ENCODE results near the gene AZU1. TPM values are rescaled to one million over a fixed set of nuclear protein-coding genes. Genes with fewer than 3 reads are reported as not detected.

The AZU1 gene
- total and polyA plus RNA-seq, 2 of the 8 experiments (the other 6 are each of a cell fraction or from before 2014, with no cell fraction given) = 0.80 to 1.3 TPM

DNA sequence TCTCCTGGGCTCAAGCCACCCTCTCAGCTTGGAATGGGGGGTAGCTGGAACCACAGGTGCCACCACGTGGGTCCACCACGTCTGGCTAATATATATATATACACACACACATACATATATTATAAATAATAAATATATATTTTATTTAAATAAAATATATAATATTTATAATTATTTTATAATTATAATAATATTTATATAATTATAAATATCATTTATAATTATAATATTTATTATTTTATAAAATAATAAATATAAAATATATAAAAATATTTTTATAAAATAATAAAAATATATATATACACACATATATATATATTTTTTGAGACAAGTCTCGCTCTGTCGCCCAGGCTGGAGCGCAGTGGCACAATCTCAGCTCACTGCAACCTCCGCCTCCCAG, 26.9 kb downstream of the AZU1 start:
- no peaks in the 10 kb centered on the region for H3K4me1 ChIP-seq (replicated peaks in 1 of 4; ENCODE audit: control insufficient read depth in 3 of 4, insufficient read depth in 4 of 4, low read length in 3 of 4)
- H3K4ac ChIP-seq (replicated peaks; ENCODE audit: insufficient read length, low read depth, low read length) = no peak overlapping the region
- H2BK12ac ChIP-seq (ENCODE audit: low read depth, low read length) = no peak overlapping the region
- H3K14ac ChIP-seq (ENCODE audit: insufficient read length) = no peak overlapping the region
- ChIA-PET CTCF (ENCODE audit: partially characterized antibody) (interaction anchor here (0.6 to 3.1 kb wide), 7 partner anchors 9 to 121 kb away, joined by 3 to 18 read pairs (median 5); no protein-coding TSS in a partner anchor), POLR2A (ENCODE audit: partially characterized antibody) (interaction anchor here (0.9 kb wide), 1 partner anchor 41 kb away, joined by 4 read pairs; no protein-coding TSS in a partner anchor)
- no peaks in the 10 kb centered on the region for H3K23me2 ChIP-seq (ENCODE audit: low read depth, low read length)
- no peak overlapping the region for H3K27ac ChIP-seq (ENCODE audit: low read depth, low read length)
- no peaks in the 10 kb centered on the region for H3K79me2 ChIP-seq (ENCODE audit: control insufficient read depth in 1 of 2, insufficient read depth in 2 of 2, low read length in 2 of 2)
- no peak overlapping the region for H2BK5ac ChIP-seq (ENCODE audit: low read depth, low read length)
- H4K8ac ChIP-seq (ENCODE audit: extremely low read depth, insufficient read depth, low read length) = no peak overlapping the region; the same call in 1 of the 2 replicates
- no peak for FAIRE-seq
- 84% methylated on average over 6 of the region's 6 CpGs; no CpG with 5 or more reads in 1 of the 2 experiments for WGBS, 2 experiments (ENCODE audit: extremely low coverage in 1 of 2, insufficient coverage in 1 of 2, insufficient read length in 1 of 2, insufficient replicate concordance in 2 of 2, low coverage in 1 of 2, low lambda C conversion rate in 2 of 2, missing lambda C conversion rate in 1 of 2)
- no peak overlapping the region for H4K5ac ChIP-seq (ENCODE audit: insufficient read length, low read depth, low read length)
- no peak overlapping the region for H2AFZ ChIP-seq (ENCODE audit: low read length)
- H3K36me3 ChIP-seq (ENCODE audit: control insufficient read depth in 2 of 4, insufficient read depth in 4 of 4, low read length in 3 of 4) = no peaks in the 10 kb centered on the region
- H3K56ac ChIP-seq (replicated peaks; ENCODE audit: insufficient read length, low read depth, low read length) = no peak overlapping the region
- DNase-seq (ENCODE audit: low read depth in 1 of 2, low spot score in 2 of 2) = no peak
- H2AK5ac ChIP-seq (ENCODE audit: low read depth, low read length) = no peak overlapping the region
- H2BK15ac ChIP-seq (ENCODE audit: low read length) = no peak overlapping the region
- peaks cover 0 to 3% of the 10 kb centered on the region in 2 experiments for H4K20me1 ChIP-seq (replicated peaks in 1 of 2; ENCODE audit: control insufficient read depth in 1 of 2, insufficient read depth in 2 of 2, low read length in 2 of 2)
- H3K9ac ChIP-seq (replicated peaks in 1 of 4; ENCODE audit: extremely low read depth in 1 of 4, low read depth in 3 of 4, low read length in 3 of 4) = no peak overlapping the region
- no peak overlapping the region for H4K91ac ChIP-seq (replicated peaks; ENCODE audit: insufficient read length, low read length)
- H2BK20ac ChIP-seq (ENCODE audit: low read length) = no peak overlapping the region
- H3K23ac ChIP-seq (ENCODE audit: insufficient read length) = no peak overlapping the region
- H3K4me2 ChIP-seq (ENCODE audit: insufficient read depth in 1 of 2, low read depth in 2 of 2, low read length in 2 of 2) = no peak overlapping the region
- no peak overlapping the region for H3K4me3 ChIP-seq (ENCODE audit: extremely low read depth in 1 of 4, insufficient read depth in 2 of 4, low read depth in 3 of 4, low read length in 4 of 4)
- H3K27me3 ChIP-seq (replicated peaks in 1 of 4; ENCODE audit: control insufficient read depth in 3 of 4, extremely low read depth in 1 of 4, insufficient read depth in 3 of 4, low read length in 3 of 4) = peaks cover 0 to 8% (median under 1%) of the 10 kb centered on the region in 4 experiments; a peak in 3 of 7 replicates
- H3K79me1 ChIP-seq (ENCODE audit: low read depth, low read length) = no peaks in the 10 kb centered on the region
- no peak overlapping the region for H2BK120ac ChIP-seq (replicated peaks; ENCODE audit: low read depth, low read length)
- no peaks in the 10 kb centered on the region for H3K9me3 ChIP-seq (ENCODE audit: insufficient read depth in 2 of 2, low read depth in 1 of 2, low read length in 1 of 2)
- H3K18ac ChIP-seq (ENCODE audit: extremely low read depth, low read length) = no peak overlapping the region
- TF ChIP-seq JUND (IDR thresholded peaks at IDR 0.05; ENCODE audit: low read length) (no peak), RFX5 (IDR thresholded peaks at IDR 0.05; ENCODE audit: borderline replicate concordance, low read depth, low read length) (no peak), FOSL1 (IDR thresholded peaks at IDR 0.05; ENCODE audit: insufficient read depth, low read depth, low read length) (no peak), RNF2 (IDR thresholded peaks at IDR 0.05; ENCODE audit: borderline replicate concordance, low read depth, low read length, missing control alignments, poor library complexity, severe bottlenecking) (no peak), SIRT6 (IDR thresholded peaks at IDR 0.05; ENCODE audit: low read length) (no peak), TCF12 (IDR thresholded peaks at IDR 0.05; ENCODE audit: low read depth, low read length) (no peak), NANOG (IDR thresholded peaks at IDR 0.05; ENCODE audit: insufficient read depth, low read depth, low read length, poor library complexity, severe bottlenecking) (no peak), RXRA (IDR thresholded peaks at IDR 0.05; ENCODE audit: insufficient read depth, low read depth, low read length) (no peak), RAD21 (IDR thresholded peaks at IDR 0.05 in 1 of 2, conservative IDR thresholded peaks at IDR 0.05 in 1 of 2; ENCODE audit: low read depth in 2 of 2, low read length in 2 of 2) (no peak)
- TF ChIP-seq, protein P1, sequence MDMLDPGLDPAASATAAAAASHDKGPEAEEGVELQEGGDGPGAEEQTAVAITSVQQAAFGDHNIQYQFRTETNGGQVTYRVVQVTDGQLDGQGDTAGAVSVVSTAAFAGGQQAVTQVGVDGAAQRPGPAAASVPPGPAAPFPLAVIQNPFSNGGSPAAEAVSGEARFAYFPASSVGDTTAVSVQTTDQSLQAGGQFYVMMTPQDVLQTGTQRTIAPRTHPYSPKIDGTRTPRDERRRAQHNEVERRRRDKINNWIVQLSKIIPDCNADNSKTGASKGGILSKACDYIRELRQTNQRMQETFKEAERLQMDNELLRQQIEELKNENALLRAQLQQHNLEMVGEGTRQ (IDR thresholded peaks at IDR 0.05; ENCODE audit: low read length) = no peak
